ENCODE results near the gene ABCB1.

The ABCB1 gene

DNA sequence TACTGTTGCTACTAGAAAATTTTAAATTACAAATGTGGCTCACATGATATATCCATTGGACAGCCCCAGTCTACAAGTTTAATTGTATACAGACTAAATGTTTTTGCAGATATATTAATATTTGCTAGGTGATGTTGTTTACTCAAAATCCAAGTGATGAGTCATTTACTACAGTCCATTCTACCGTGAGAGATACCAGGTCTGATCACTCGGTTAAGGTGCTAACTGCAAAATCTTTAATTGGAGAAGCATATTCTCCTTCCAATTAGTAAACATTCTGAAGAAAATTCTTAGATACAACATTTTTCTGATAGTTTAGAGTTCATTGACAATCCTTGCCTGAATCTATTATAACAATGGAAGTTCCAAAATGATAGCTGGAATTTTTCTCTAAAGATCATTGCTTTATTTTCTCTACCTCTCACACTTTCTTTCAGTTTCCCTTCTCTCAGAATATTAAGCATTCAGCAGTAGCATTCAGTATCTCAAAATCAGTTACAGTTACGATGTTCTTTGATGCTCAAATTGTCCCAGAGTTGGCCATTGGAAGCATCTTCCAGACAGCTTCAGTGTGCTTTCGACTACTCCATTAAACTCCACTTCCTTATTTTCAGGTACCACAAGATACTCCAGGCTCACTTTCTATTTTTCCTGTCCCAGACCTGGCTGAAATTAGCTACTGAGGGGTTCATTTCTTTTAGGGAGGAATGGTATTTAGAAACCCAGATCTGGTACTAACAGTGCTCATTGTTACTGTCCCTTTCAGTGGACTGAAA lies 2.3 kb downstream of the ABCB1 start:
- Histone ChIP-seq H3K9ac (ENCODE audit: low read length) (no peak overlapping the region), H3K36me3 (replicated peaks; ENCODE audit: insufficient read depth, low read length) (no peaks in the 10 kb centered on the region), H3K9me3 (replicated peaks; ENCODE audit: insufficient read depth, low read length) (no peaks in the 10 kb centered on the region), H3K4me3 (ENCODE audit: low read length) (no peak overlapping the region), H3K4me1 (ENCODE audit: low read length) (0 out of 2 replicates have a peak, but pooled peaks cover 6% of the 10 kb centered on the region), H3K27me3 (replicated peaks; ENCODE audit: insufficient read depth, low read length) (no peaks in the 10 kb centered on the region), H3F3A (ENCODE audit: insufficient read depth, low read length) (peaks cover 10% of the 10 kb centered on the region), H2AFZ (ENCODE audit: low read length) (no peak overlapping the region), H3K9me2 (replicated peaks; ENCODE audit: insufficient read depth, low read length) (no peaks in the 10 kb centered on the region), H3K79me2 (ENCODE audit: low read length) (no peaks in the 10 kb centered on the region), H4K20me1 (ENCODE audit: insufficient read depth, low read length) (no peaks in the 10 kb centered on the region), H3K4me2 (ENCODE audit: low read depth, low read length) (no peak overlapping the region), H3K27ac (ENCODE audit: low read length) (no peak overlapping the region)
- DNase-seq = no peak
- TF ChIP-seq EZH2phosphoT487 (IDR thresholded peaks at IDR 0.05; ENCODE audit: low read length) = no peak
- no peak for TF ChIP-seq EZH2 (optimal IDR thresholded peaks at IDR 0.05; ENCODE audit: low read depth, low read length)
- TF ChIP-seq, protein P1, sequence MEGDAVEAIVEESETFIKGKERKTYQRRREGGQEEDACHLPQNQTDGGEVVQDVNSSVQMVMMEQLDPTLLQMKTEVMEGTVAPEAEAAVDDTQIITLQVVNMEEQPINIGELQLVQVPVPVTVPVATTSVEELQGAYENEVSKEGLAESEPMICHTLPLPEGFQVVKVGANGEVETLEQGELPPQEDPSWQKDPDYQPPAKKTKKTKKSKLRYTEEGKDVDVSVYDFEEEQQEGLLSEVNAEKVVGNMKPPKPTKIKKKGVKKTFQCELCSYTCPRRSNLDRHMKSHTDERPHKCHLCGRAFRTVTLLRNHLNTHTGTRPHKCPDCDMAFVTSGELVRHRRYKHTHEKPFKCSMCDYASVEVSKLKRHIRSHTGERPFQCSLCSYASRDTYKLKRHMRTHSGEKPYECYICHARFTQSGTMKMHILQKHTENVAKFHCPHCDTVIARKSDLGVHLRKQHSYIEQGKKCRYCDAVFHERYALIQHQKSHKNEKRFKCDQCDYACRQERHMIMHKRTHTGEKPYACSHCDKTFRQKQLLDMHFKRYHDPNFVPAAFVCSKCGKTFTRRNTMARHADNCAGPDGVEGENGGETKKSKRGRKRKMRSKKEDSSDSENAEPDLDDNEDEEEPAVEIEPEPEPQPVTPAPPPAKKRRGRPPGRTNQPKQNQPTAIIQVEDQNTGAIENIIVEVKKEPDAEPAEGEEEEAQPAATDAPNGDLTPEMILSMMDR (IDR thresholded peaks at IDR 0.05; ENCODE audit: low read length) = no peak

DNA sequence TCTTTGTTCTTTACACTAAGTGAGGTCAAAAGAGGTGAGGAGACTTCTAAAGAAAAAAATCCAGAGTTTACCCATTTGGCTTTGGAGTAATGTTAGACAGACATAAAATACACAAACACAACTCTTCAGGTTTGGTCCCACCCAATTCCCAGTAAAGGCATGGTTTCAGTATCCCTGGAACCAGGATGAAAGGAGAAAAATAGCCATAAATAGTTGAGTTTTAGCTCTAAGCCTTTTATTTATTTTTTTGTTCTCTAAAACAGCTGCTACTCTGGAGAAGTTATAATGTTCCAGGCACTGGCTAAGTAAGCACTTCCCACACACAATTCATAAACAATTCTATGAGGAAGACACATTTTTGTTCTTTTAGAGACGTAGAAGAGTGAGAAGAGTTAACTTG lies 4.0 kb downstream of the ABCB1 start:
- H2AFZ ChIP-seq (ENCODE audit: low read length) = no peak overlapping the region
- no peaks in the 10 kb centered on the region for H3K79me2 ChIP-seq (ENCODE audit: low read length)
- no peaks in the 10 kb centered on the region for H3K36me3 ChIP-seq (replicated peaks; ENCODE audit: insufficient read depth, low read length)
- H3K4me1 ChIP-seq (ENCODE audit: low read length) = 0 out of 2 replicates have a peak, but pooled peaks cover 6% of the 10 kb centered on the region
- no peaks in the 10 kb centered on the region for H3K9me2 ChIP-seq (replicated peaks; ENCODE audit: insufficient read depth, low read length)
- no peak overlapping the region for H3K4me3 ChIP-seq (ENCODE audit: low read length)
- no peak overlapping the region for H3K9ac ChIP-seq (ENCODE audit: low read length)
- no peaks in the 10 kb centered on the region for H3K9me3 ChIP-seq (replicated peaks; ENCODE audit: insufficient read depth, low read length)
- H4K20me1 ChIP-seq (ENCODE audit: insufficient read depth, low read length) = no peaks in the 10 kb centered on the region
- H3K27me3 ChIP-seq (replicated peaks; ENCODE audit: insufficient read depth, low read length) = no peaks in the 10 kb centered on the region
- H3F3A ChIP-seq (ENCODE audit: insufficient read depth, low read length) = peaks cover 10% of the 10 kb centered on the region
- H3K27ac ChIP-seq (ENCODE audit: low read length) = no peak overlapping the region
- DNase-seq = no peak
- no peak overlapping the region for H3K4me2 ChIP-seq (ENCODE audit: low read depth, low read length)
- TF ChIP-seq EZH2 (optimal IDR thresholded peaks at IDR 0.05; ENCODE audit: low read depth, low read length) = no peak
- TF ChIP-seq, protein P1 (IDR thresholded peaks at IDR 0.05; ENCODE audit: low read length) = no peak
- TF ChIP-seq EZH2phosphoT487 (IDR thresholded peaks at IDR 0.05; ENCODE audit: low read length) = no peak

- H3K9me3 ChIP-seq (replicated peaks; ENCODE audit: insufficient read depth, low read length) = no peaks in the 10 kb centered on the region
- no peak overlapping the region for H2AFZ ChIP-seq (ENCODE audit: low read length)
- H3K27me3 ChIP-seq (replicated peaks; ENCODE audit: insufficient read depth, low read length) = no peaks in the 10 kb centered on the region
- H3K4me2 ChIP-seq (ENCODE audit: low read depth, low read length) = no peak overlapping the region
- peaks cover 10% of the 10 kb centered on the region for H3F3A ChIP-seq (ENCODE audit: insufficient read depth, low read length)
- H3K4me3 ChIP-seq (ENCODE audit: low read length) = no peak overlapping the region
- H3K36me3 ChIP-seq (replicated peaks; ENCODE audit: insufficient read depth, low read length) = no peaks in the 10 kb centered on the region
- no peak overlapping the region for H3K27ac ChIP-seq (ENCODE audit: low read length)
- H4K20me1 ChIP-seq (ENCODE audit: insufficient read depth, low read length) = no peaks in the 10 kb centered on the region
- no peak for DNase-seq
- 0 out of 2 replicates have a peak, but pooled peaks cover 6% of the 10 kb centered on the region for H3K4me1 ChIP-seq (ENCODE audit: low read length)
- TF ChIP-seq, protein P1 (IDR thresholded peaks at IDR 0.05; ENCODE audit: low read length) = no peak
- TF ChIP-seq EZH2 (optimal IDR thresholded peaks at IDR 0.05; ENCODE audit: low read depth, low read length) = no peak
- no peak for TF ChIP-seq EZH2phosphoT487 (IDR thresholded peaks at IDR 0.05; ENCODE audit: low read length)
- H3K9ac ChIP-seq (ENCODE audit: low read length) = no peak overlapping the region
- no peaks in the 10 kb centered on the region for H3K79me2 ChIP-seq (ENCODE audit: low read length)
- H3K9me2 ChIP-seq (replicated peaks; ENCODE audit: insufficient read depth, low read length) = no peaks in the 10 kb centered on the region
Measured at GRCh38 chr7:87596136-87596535, 4.5 kb downstream of the ABCB1 start.

Measured in MM.1S (cell line).